Measurements from ENCODE around the gene PRTN3. TPM values are rescaled to one million over a fixed set of nuclear protein-coding genes. Genes with fewer than 3 reads are reported as not detected.

Gene PRTN3
- total RNA-seq, 6 experiments from 2014 or later, result 2.3 to 2.9 TPM; not detected in 4

GRCh38 chr19:879711-880438, 39.1 kb downstream of the PRTN3 start:
- WGBS (ENCODE audit: insufficient coverage, low coverage, low lambda C conversion rate, missing lambda C conversion rate), result 78% methylated on average over 8 of the region's 37 CpGs
- Histone ChIP-seq H3K27me3 (no peaks in the 10 kb centered on the region), H3K4me3 (no peak overlapping the region), H3K9me3 (no peaks in the 10 kb centered on the region), H3K36me3 (peaks cover 0 to 14% (median 0%) of the 10 kb centered on the region in 4 donors), H3K4me1 (no peaks in the 10 kb centered on the region), H3K27ac (no peak overlapping the region)
- intact Hi-C loops (cut with DNase I), result no loop called here
- no peak for DNase-seq
- ATAC-seq, result peak in 1 of 4 donors; percentile 9
- TF ChIP-seq POLR2A (IDR thresholded peaks at IDR 0.05) (no peak), CTCF (IDR thresholded peaks at IDR 0.05) (no peak)

GRCh38 chr19:881385-882071, 40.7 kb downstream of the PRTN3 start:
- H3K4me1 ChIP-seq, result no peaks in the 10 kb centered on the region

GRCh38 chr19:882871-883497, 42.2 kb downstream of the PRTN3 start:
- H3K9me3 ChIP-seq, result no peaks in the 10 kb centered on the region
- ATAC-seq (no peak), DNase-seq (no peak)
- H3K36me3 ChIP-seq, result peaks cover 0 to 12% (median 1%) of the 10 kb centered on the region in 4 donors
- 92% methylated on average over 8 of the region's 30 CpGs for WGBS (ENCODE audit: insufficient coverage, low coverage, low lambda C conversion rate, missing lambda C conversion rate)
- intact Hi-C loops (cut with DNase I), result no loop called here
- H3K27ac ChIP-seq, result no peak overlapping the region
- no peak overlapping the region for H3K4me3 ChIP-seq
- TF ChIP-seq POLR2A (IDR thresholded peaks at IDR 0.05) (no peak), CTCF (IDR thresholded peaks at IDR 0.05) (no peak)
- H3K27me3 ChIP-seq, result no peaks in the 10 kb centered on the region
- no peaks in the 10 kb centered on the region for H3K4me1 ChIP-seq

More at GRCh38 chr19:881385-882071, 40.7 kb downstream of the PRTN3 start:
- no peaks in the 10 kb centered on the region for H3K27me3 ChIP-seq
- H3K27ac ChIP-seq, result no peak overlapping the region
- no peaks in the 10 kb centered on the region for H3K9me3 ChIP-seq
- no peak overlapping the region for H3K4me3 ChIP-seq
- H3K36me3 ChIP-seq, result peaks cover 0 to 12% (median 1%) of the 10 kb centered on the region in 4 donors
- no CpG with 5 or more reads among the region's 34 CpGs for WGBS (ENCODE audit: insufficient coverage, low coverage, low lambda C conversion rate, missing lambda C conversion rate)
- TF ChIP-seq CTCF (IDR thresholded peaks at IDR 0.05), result no peak
- no peak for TF ChIP-seq POLR2A (IDR thresholded peaks at IDR 0.05)
- no peak for ATAC-seq
- intact Hi-C loops (cut with DNase I), result no loop called here
- DNase-seq, result no peak

- ATAC-seq, result peak in 2 of 4 donors; percentile 6 to 28
- no peak for DNase-seq
- 88% methylated on average over 3 of the region's 22 CpGs for WGBS (ENCODE audit: insufficient coverage, low coverage, low lambda C conversion rate, missing lambda C conversion rate)
- Histone ChIP-seq H3K4me1 (no peaks in the 10 kb centered on the region), H3K27me3 (no peaks in the 10 kb centered on the region), H3K27ac (no peak overlapping the region), H3K4me3 (no peak overlapping the region), H3K9me3 (no peaks in the 10 kb centered on the region), H3K36me3 (peaks cover 0 to 12% (median 1%) of the 10 kb centered on the region in 4 donors)
- intact Hi-C loops (cut with DNase I), result no loop called here
- TF ChIP-seq CTCF (IDR thresholded peaks at IDR 0.05) (no peak), POLR2A (IDR thresholded peaks at IDR 0.05) (no peak)
These were observed 42.9 kb downstream of the PRTN3 start for GRCh38 chr19:883661-884211.
